ENCODE measurements around the gene FOXL2.

DNA sequence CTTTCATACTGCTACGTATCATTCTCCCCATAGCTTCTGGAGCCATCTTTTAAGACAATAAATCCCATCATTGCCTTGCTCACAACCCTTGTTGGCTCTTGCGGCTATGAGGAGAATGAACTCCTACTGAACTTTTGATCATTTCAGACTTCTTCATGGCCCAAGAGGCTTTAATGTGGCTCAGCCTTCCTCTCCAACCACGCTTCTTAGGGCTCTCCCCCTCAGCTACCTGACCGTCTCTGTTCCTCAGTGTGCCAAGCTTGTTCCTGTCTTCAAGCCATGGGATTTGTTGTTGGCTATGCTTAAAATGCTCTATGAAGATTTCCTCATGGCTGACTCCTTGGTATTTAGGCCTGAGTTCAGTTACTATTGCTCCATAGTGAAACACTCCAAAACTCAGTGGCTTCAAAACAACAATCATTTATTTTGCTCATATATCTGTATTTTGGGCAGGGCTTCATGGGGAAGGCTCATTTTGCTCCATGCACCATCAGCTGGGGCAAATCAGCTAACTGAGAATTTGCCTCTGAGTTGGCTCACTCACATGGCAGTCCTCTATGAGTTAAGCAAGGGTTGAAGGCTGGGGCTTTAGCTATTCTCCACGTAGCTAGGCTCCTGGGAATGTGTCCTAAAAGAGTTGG is 47.5 kb downstream of the FOXL2 start:
- TF ChIP-seq, protein P1, sequence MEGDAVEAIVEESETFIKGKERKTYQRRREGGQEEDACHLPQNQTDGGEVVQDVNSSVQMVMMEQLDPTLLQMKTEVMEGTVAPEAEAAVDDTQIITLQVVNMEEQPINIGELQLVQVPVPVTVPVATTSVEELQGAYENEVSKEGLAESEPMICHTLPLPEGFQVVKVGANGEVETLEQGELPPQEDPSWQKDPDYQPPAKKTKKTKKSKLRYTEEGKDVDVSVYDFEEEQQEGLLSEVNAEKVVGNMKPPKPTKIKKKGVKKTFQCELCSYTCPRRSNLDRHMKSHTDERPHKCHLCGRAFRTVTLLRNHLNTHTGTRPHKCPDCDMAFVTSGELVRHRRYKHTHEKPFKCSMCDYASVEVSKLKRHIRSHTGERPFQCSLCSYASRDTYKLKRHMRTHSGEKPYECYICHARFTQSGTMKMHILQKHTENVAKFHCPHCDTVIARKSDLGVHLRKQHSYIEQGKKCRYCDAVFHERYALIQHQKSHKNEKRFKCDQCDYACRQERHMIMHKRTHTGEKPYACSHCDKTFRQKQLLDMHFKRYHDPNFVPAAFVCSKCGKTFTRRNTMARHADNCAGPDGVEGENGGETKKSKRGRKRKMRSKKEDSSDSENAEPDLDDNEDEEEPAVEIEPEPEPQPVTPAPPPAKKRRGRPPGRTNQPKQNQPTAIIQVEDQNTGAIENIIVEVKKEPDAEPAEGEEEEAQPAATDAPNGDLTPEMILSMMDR (IDR thresholded peaks at IDR 0.05; ENCODE audit: low read length): no peak
- no peak for TF ChIP-seq EZH2 (IDR thresholded peaks at IDR 0.05; ENCODE audit: borderline replicate concordance, low read length)
